Measurements from ENCODE around the gene CERS1.

Gene CERS1

DNA sequence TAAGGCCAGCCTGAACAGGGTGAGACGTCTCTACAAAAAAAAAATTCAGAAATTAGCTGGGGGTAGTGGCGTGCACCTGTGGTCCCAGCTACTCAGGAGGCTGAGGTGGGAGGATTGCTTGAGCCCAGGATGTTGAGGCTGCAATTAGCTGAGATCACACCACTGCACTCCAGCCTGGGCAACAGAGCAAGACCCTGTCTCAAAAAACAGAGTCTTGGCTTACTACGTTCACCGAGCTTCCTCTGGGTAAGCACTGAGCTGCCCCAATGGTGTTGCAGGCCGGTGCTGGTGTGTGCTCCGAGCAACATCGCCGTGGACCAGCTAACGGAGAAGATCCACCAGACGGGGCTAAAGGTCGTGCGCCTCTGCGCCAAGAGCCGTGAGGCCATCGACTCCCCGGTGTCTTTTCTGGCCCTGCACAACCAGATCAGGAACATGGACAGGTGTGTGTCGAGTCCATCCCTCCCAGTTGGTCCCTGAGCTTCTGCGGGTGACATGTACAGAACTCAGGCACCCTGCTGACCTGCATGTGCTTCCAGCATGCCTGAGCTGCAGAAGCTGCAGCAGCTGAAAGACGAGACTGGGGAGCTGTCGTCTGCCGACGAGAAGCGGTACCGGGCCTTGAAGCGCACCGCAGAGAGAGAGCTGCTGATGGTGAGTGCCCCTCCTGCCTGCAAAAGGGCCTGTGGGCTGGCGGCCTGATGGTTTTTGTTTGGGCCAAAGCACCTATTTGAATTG lies 40.1 kb downstream of the CERS1 start:
- DNase-seq = no peak

DNA sequence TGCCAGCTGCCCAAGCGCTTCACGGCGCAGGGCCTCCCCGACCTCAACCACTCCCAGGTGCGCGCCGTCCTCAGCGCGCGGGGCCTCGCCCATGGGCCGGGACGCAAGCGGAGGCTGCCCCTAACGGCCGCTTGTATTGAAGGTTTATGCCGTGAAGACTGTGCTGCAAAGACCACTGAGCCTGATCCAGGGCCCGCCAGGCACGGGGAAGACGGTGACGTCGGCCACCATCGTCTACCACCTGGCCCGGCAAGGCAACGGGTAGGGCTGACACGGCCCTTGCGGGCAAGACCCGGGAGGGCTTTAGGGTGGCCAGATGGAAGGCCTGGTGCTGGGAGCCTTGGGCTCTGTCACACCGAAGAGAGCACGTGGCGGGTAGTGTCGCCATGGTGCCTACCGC lies 41.0 kb downstream of the CERS1 start:
- no peak for DNase-seq

DNA sequence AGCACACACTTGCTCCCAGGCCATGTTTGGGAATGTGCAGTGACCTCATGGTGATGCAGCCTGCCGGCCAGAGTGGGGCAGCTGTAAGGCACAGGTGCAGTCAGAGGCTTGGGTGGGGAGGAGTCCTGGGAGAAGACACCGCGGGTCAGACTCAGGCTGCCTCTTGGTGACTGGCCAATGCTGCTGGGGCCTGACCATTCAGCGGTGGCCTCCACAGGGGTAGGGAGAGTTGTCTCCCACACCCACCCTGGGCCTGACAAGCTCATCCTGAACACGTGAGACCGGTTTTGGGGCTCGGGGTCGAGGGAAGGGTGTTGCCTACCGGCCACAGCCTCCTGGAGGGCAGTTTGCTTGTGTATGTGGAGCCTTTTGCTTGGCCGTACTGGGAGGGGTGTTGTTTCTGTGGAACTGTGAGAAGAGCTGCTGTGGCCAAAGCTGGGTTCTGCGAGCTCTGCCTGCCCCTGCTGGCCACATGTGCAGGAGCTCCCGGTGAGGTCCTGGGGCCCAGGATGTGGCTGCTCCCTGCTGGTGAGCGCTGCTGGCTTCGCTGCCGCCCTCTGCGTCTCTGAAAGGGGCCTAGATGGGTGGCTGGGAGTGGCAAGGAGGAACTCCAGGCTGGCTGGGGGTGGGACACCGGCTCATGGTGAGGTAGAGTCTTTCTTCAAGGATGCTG lies 42.1 kb downstream of the CERS1 start:
- no peak for DNase-seq

DNA sequence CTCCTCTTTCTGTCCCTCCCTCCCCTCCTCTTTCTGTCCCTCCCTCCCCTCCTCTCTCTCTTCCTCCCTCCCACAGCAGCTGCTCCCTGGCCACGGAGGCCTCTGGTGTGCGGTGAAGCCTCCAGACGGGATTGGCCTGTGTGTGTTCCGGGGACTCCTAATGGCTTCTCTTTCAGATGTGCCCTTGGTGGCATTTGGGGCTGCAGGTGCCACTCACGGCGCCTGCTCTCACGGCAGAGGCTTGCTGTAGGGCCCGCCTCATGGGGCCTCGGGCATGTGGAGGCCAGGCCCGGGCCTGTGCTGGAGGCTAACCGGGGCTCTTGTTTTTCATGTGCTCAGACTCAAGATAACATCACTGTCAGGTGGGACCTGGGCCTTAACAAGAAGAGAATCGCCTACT lies 43.3 kb downstream of the CERS1 start:
- DNase-seq = no peak

DNA sequence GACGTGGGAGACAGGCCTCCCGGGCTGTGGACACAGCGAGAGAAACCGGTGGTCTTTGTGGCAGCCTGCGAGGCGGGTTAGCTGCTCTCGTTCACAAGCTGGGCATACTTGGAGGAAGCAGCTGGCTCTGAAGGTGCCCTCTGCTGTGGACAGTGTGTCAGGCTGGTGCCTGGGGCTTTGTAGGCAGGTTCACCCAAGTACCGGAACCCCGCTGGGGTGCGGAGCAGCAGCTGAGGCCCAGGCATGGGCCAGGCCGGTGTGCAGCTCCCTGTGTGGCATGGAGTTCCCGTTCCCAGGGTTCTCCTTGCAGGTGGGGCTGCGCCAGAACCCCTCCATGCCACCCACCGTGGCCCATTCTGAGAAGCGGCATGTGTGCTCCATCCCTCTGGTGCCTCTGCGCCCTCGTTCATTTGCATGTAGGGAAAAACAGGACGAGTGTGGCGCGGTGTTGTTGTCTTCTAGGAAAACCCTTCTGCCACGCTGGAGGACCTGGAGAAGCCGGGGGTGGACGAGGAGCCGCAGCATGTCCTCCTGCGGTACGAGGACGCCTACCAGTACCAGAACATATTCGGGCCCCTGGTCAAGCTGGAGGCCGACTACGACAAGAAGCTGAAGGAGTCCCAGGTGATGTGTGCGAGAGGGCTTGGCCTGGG lies 44.2 kb downstream of the CERS1 start:
- DNase-seq = no peak

DNA sequence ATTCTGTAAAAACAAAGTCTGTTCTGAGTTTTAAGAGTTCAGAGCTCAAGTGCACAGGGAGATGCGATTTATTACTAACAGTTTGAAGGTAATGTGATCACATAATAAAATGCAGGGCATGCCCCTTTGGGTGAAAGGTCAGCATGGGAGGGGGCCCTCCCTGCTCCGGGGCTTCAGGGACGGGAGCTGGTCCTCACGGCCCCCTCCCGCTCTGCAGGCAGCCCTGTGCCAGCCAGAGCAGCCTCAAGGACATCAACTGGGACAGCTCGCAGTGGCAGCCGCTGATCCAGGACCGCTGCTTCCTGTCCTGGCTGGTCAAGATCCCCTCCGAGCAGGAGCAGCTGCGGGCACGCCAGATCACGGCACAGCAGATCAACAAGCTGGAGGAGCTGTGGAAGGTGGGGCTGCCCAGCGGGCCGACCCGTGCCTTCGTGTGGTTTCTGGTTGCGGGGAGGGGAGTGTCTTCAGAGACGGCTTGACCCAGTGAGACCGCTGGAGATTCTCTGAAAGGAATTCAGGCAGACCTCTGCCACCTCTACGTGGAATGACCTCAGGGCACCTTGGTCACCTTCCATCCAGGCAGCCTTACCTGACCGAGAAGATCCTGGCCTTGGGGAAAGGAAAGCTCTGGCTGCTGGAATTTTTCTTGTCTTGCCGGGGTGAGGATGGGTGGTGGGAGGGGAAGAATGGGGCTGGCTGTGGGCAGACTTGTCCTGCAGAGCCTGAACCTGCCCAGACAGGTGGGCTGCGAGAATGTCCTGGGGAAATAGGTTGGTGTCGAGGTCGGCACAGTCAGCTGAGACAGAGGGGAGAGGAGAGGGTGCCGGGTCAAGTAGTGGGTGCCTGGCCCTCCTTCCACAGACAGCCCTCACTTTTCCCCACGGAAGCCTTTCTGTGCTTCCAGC lies 45.2 kb downstream of the CERS1 start:
- no peak for DNase-seq

DNA sequence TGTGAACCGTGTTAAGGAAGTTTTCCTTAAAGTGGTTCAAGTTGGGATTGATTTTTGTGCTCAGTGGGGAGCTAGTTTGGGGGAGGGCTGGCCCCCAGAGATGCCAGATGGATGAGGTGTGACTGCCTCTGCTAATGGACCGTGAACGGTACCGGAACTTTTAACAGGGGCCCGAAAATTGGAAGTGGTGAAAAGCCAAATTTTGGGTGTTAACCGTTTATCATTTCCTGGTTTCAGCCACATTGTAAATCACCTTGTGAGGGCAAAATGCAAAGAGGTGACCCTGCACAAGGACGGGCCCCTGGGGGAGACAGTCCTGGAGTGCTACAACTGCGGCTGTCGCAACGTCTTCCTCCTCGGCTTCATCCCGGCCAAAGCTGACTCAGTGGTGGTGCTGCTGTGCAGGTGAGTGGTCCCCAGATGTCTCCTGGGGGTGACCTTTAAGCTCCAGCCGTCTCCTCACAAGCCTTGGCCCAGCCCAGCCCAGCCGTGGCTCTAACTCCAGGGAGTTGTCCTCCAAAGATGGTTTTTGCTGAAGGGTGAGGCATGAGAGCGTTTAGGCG lies 46.0 kb downstream of the CERS1 start:
- DNase-seq = no peak

DNA sequence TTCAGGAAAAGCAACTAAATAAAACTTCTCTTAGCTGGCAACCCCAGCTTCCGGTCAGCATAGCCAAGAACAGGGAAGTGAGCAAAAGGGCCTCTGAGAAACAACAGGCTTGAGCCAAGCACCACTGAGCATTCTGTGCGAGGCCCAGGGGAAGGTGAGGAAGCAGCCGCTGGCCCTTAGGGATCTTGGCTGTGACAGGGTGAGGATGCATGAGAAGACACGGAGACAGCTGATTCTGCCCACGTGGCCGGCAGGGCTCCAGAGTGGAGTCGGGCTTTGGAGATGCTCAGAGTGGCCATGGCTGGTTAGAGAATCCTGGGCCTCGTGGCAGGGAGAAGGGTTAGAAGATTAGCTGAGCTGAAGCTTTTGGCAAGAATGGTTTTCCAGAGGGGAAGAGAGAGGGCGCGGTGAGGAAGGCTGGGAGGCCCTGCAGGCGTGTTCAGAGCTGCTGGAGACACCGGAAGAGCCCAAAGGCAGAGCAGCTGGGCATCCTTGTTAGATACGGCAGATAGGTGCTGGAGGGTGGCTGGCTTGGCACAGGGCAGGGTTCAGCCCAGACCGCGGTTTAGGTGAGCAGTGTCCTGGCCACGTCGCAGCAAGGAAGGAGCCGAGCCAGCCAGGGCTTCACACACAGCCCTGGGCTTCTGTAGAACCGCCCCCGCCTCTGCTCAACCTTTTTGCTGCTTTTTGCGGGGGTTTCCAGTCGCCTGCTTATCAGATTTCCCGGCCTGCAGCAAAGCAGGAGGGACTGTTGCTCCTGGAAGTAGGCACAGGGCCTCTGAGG lies 46.9 kb downstream of the CERS1 start:
- DNase-seq = no peak

DNA sequence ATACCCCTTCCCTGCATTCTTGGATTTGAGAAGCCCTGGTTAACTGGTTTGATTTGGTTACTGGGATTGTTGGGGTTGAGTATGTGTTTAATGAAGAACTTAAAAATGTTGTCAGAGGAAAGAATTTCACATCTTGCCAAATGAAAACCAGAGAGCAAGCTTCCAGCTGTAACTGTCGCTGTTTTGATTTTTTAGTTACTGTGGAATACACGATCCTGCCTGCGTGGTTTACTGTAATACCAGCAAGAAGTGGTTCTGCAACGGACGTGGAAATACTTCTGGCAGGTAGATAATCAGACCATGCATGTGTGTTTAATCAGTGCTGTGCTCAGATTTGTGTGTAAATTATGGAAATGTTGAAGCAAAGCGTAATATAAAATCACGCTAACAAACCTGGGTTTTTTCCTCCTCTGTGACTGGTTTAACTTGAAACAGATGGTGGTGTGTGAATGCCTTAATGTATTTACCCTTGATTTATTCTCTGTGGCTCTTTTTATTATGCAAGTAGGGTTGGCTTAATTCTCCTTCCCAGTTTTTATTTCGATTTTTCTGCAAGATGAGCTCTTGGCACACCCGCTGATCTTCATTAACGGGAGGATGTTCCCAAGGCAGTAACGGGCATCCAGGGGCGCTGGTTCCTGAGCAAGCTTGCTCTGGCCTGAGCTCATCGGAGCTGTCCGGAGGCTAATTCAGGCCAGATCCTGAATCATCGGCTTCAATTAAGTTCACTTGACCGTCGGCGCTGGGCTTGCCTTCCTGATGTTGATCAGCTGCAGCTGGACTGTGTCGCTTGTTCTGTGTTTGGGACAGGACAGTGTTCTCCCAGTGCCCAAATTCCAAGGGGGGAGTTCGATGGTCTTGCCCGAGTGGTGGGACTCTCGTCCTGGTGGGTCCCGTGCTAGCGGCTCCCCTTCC lies 48.2 kb downstream of the CERS1 start:
- DNase-seq = no peak

DNA sequence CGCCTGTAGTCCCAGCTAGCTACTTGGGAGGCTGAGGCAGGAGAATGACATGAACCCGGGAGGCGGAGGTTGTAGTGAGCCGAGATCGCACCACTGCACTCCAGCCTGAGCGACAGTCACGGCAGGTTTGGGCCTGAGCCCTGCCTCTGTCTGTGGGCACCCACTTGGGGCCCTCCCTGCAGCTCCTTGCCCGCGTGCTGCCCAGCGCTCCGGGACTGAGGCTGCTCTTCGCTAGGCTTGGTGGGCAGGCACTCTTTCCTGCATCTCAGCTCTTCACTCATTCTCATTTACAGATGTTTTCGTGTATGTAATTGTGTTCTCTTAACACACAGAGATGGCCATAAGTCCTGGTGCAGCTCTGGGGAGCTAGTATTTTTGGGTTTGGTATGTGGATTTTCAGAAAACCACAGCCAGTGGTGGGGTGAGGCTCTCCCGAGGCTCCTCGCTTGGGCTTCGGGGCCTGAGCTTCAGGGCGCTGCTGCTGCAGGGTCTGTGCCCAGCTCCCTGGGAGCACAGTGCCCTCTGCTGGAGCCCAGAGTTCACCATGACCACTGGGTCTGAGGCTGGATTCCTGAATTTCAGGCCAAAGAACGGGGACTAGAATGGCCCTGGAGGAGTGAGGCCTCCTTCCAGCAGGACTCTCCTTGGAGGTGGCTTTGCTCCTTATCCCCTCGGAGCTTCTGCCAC lies 49.0 kb downstream of the CERS1 start:
- DNase-seq = peak; percentile 28 to 72

DNA sequence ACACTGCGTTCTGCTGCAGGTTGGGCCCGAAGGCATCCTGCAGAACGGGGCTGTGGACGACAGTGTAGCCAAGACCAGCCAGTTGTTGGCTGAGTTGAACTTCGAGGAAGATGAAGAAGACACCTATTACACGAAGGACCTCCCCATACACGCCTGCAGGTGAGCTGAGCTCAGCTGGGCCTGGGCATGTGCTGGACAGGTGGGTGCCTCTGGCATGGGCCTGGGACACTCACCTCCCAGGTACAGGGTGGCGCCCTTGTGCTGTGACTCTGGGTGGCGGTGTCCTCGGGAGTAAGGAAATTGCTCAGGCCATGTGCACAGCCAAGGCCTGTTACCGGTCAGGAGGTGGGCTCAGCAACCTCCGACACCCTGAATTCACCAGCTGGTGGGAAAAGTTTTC lies 50.0 kb downstream of the CERS1 start:
- DNase-seq = no peak

DNA sequence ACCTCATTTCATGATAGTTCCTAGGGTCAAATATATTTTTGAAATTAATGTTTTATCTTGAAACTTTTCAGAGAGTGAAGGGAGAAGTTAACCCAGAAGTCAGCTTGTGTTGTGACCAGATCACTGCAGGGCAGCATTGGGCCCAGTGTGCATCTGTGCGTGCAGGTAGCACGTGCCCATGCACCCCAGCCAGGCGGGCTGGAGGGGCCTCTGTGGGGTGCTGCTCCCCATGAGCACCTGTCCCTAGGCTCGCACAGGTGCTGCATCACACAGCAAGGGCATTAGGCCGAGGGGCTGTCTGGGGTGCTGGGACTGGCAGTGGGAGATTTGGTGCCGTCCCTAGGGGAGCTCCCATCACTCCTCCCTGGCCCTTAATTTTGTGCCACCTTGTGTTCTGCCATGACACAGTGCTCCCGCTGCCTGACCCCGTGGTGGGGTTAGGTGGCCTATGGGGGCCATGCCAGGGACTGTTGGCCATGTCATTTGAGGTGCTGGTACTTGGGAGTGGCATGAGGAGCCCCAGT lies 51.1 kb downstream of the CERS1 start:
- DNase-seq = no peak

DNA sequence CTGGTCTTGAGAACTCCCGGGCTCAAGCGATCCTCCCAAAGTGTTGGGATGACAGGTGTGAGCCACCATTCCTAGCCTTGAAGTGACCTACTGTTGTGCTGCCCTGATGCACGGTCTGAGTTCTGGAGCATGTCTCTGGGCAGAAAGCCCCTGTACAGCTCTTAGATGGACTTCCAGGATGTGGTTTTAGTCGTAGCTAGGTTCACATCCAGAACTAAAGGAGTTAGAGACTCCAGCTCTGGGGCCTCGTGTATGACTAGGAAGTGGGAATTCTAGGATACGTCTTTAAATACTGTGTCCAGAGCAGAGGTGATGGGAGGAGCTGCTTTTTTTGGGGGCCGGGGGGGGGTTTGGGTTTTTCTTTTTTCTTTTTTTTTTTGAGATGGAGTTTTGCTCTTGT lies 52.0 kb downstream of the CERS1 start:
- DNase-seq = no peak

DNA sequence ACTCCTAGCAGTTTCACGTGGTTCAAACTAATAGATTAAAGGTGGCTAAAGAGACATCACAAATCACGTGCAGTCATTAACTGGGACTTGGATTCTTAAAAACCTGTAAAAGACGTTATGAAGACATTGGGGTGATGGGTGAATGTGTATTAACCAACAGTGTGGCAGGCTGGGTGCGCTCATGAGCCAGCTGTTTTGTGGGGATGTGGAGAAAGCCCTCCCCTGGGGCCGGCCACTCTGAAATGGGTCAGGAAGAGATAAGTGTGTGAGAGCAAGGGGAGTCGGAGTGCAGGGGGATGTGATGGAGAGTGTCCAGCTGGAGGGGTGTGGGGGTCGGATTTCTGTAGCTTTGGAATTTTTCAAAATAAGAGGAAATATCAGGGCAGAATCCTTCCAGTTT lies 53.8 kb downstream of the CERS1 start:
- DNase-seq = no peak

DNA sequence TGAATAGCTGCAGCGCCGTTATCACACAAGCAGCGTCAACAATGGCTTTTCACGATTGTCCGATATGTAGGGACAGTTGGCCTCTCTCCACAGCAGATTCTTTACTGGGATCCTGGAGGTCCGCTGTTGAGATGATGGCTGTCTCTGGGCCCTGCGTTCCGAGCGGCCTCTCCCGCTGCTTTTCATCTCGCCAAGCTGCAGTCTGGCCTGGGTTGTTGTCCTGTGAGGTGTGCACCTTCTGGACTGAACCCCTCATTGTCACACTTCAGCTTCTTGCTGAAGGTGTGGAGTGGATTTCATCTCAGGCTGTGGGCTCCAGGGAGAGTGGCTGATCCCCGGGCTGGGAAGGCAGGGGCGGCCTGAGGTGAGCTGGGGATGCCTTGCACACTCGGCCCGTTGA lies 54.6 kb downstream of the CERS1 start:
- DNase-seq = no peak

DNA sequence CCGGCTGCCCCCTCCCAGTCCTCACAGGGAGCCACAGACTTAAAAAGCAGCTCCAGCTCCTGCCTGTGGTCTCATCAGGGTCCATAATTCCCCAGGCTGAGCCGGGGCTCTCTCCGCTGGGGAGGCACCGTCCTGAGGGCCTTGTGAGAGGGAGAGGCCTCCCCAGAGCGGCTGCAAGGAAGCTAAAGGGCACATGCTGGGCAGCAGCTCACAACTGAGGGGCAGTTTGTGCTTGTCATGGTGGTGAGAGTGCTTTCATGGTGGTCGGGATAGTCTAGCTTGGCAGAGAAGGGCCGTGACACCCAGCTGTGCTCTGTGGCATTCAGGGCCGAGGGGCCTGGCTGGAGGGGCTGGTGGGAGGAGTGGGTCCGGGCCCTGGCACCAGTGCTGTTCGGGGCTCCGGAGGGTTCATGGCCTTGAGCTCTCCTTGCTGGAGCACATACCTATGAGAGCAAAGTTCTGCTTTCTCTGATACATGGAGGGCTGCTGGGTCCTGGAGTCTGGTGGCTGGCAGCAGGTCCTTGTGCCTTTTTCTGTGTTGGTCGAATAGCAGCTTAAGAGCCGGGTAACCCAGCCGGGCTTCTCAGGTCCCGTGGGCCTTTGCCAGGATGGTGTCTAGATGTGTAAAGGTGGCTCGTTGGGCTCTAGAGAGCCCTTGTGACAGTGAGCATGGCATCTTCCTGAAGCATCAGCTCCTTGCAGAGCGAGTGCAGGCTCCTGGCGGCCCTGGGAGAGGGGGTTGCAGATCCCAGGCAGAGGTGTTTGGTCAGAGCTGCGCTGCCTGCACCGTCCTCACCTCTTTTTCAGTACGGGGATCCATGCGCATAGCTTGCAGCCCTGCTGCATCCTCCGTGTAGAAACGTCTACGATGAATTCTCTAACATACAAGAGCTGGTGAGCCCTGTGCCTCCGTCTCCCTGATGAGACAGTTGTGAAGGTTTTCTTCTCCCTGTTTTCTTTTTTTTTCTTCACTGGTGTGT lies 55.4 kb downstream of the CERS1 start:
- DNase-seq = no peak

DNA sequence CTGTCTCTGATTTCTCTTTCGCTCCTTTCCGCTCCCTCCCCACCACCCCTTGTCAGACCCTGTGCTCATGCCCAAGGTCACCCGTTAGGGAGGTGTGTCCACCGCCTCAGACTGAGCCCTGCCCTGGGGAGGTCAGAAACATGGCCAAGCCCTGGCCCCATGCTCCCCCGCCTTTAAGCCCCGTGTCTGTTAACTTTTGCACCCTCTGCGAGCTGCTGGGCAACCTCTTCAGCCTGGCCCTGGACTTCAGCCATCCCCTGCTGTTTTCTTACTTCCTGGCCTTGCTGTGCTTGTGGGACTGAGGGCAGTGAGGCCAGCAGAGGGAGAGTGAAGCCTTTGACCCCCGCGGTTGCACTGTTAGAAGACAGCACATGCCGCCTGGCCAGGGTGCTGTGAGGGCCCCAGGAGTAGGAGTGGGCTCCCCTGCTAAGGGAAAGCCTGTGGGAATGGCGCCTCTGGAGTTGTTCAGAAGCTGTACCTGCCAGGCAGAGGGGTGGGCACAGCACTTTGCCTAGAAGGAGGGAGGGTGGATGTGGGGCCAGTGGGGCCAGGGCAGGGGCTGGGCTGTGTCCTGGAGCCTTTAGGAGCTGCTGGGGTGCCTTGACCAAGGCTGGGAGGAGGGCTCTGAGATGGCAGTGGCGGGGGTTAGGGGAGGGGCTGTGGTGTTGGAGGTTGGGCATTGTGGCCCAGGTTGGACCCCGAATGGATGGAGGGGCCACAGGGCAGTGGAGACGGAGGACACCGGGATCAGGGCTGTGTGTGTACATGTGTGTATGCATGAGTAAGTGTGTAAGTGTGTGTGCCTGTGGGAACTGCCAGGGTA lies 56.3 kb downstream of the CERS1 start:
- no peak for DNase-seq

DNA sequence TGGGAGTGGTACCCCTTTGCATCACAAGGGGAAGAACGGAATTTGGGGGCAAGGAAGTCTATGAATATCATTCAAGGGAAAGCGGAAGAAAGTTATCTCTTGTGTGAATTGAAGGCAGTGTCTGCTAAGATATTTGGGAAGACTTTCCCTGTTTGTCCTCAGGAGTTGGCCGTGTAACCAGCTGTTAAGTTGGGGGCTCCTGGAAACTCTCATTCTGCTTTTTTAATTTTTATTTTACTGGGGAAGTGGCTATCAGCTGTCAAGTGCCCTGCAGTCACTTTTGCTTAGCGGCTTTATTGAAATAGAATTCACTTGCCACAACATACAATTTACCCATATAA lies 61.3 kb downstream of the CERS1 start:
- no peak for DNase-seq

Measured in NCI-H446 (cell line).